Lower leg skin (tissue), 3 donors: ENCODE measurements around the gene CISH.

Experiments used
- CTCF ChIP-seq, 3 donors: fragments of 450-650 bp; IDR thresholded peaks; one replicate each; pipeline ENCODE4 v1.5.1; 2016; ENCODE audit warnings: antibody characterized with exemption in 3 of 3, mild to moderate bottlenecking in 3 of 3, moderate library complexity in 2 of 3
- POLR2A ChIP-seq, 2 donors: fragments of 450-650 bp; IDR thresholded peaks; one replicate each; pipeline ENCODE4 v1.6.1; 2016 to 2017; ENCODE audit warnings: antibody characterized with exemption in 2 of 2, mild to moderate bottlenecking in 1 of 2, moderate library complexity in 1 of 2

- TF ChIP-seq CTCF (IDR thresholded peaks at IDR 0.05) (no peak), POLR2A (IDR thresholded peaks at IDR 0.05) (no peak)
Measured at GRCh38 chr3:50615190-50615589, 3.6 kb upstream of the CISH start.
